MM.1S (cell line): Measurements from ENCODE around the gene UBXN1.

Experiments used
- CTCF ChIP-seq: fragments of 300-600 bp; sonication (generic); IDR thresholded peaks from 2 replicates; pipeline ENCODE4 v1.5.1; 2016; ENCODE audit warnings: antibody characterized with exemption, low read length, mixed read lengths
- EZH2 ChIP-seq: fragments of 300-600 bp; sonication (generic); optimal IDR thresholded peaks from 2 replicates; pipeline ENCODE3; 2017; ENCODE audit warnings: low read depth, mild to moderate bottlenecking, antibody characterized with exemption, low read length, mixed read lengths

GRCh38 chr11:62715150-62716130, 36.6 kb upstream of the UBXN1 start:
- TF ChIP-seq CTCF (no peak), EZH2 (no peak)
